ENCODE results near the gene RIT1.

The RIT1 gene

DNA sequence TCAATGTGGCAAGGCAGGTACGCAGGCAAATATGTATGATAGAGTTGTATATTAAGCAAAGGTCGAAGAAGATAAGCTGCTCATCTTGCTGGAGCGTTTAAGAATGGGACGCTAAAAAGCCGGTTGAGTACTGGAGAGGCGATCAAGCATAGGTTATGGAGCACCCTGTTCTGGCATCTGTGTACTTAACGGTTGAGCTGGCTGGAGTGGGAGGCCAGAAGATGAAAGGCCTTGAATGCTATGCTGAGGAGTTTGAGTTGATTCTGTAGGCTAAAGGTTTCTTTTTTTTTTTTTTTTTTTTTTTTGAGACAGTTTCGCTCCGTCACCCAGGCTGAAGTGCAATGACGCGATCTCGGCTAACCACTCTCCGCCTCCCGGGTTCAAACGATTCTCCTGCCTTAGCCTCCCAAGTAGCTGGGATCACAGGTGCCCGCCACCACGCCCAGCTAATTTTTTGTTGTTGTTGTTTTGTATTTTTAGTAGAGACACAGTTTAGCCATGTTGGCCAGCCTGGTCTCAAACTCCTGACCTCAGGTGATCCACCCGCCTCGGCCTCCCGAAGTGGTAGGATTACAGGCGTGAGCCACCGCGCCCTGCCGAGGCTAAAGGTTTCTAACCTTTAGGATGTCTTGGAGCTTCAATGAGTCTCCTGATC lies 23.9 kb upstream of the RIT1 start:
- peaks cover 22% of the 10 kb centered on the region for H3K36me3 Mint-ChIP-seq (ENCODE audit: low read depth)
- no peaks in the 10 kb centered on the region for H3K27me3 Mint-ChIP-seq (ENCODE audit: low read depth)
- H3K4me3 Mint-ChIP-seq, result no peak overlapping the region
- peaks cover 27% of the 10 kb centered on the region for H3K4me1 Mint-ChIP-seq
- H3K27ac Mint-ChIP-seq, result no peak overlapping the region
- TF ChIP-seq, protein P1, sequence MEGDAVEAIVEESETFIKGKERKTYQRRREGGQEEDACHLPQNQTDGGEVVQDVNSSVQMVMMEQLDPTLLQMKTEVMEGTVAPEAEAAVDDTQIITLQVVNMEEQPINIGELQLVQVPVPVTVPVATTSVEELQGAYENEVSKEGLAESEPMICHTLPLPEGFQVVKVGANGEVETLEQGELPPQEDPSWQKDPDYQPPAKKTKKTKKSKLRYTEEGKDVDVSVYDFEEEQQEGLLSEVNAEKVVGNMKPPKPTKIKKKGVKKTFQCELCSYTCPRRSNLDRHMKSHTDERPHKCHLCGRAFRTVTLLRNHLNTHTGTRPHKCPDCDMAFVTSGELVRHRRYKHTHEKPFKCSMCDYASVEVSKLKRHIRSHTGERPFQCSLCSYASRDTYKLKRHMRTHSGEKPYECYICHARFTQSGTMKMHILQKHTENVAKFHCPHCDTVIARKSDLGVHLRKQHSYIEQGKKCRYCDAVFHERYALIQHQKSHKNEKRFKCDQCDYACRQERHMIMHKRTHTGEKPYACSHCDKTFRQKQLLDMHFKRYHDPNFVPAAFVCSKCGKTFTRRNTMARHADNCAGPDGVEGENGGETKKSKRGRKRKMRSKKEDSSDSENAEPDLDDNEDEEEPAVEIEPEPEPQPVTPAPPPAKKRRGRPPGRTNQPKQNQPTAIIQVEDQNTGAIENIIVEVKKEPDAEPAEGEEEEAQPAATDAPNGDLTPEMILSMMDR (IDR thresholded peaks at IDR 0.05; ENCODE audit: unreplicated experiment in 3 of 3), result no peak
- no peaks in the 10 kb centered on the region for H3K9me3 Mint-ChIP-seq

DNA sequence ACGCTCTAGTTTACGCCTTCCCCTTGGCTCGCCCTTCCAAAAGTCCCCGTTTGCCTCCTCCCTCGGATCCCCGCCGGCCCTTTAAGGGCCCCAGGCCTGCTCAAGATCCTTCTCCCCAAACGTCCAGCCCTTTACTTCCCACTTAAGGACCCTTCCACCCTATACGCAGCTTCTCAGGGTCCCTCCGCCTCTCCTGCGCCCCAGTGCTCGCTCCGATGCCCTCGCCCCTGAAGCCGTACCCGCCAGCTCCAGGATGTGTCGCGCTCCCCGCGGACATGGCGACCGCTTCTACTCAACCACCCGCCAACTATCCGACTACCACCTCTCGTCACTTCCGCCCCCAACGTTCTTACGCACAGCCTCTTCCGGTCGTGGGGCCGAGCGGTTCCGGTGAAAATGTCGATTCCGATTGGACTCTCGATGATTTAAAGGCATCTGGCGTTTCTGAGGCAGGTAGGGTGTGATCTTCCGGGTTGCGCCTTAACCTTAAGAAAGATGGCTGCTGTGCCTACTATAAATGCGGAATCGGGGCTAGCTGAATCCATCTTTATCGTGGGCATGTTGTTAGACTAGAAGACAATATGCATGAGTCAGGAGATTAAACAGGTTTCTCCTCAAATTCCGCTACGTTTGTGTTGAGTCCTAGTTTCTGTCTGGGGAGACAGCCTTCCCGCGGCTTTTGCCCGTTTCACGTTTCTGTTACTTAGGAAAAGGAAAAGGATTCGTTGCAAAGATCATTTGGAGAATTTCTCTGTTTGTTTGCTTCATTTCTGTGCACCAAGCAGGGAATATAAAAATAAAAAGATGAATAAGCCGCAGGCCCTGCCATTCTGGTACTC lies 23.2 kb upstream of the RIT1 start, which contains the start of gene KHDC4:
KHDC4 (minus strand) TSS at position 317 of the 839 bp plus-strand sequence; CDS start at position 277, 40 bp downstream.
- TF ChIP-seq, protein P1 (IDR thresholded peaks at IDR 0.05; ENCODE audit: unreplicated experiment in 3 of 3), result peak in 1 of 3 experiments; percentile 13
- no peak within 1 kb of the TSS for H3K4me3 Mint-ChIP-seq
- H3K27me3 Mint-ChIP-seq (ENCODE audit: low read depth), result no peaks in the 10 kb centered on the region
- peaks cover 27% of the 10 kb centered on the region for H3K36me3 Mint-ChIP-seq (ENCODE audit: low read depth)
- H3K27ac Mint-ChIP-seq, result no peak within 1 kb of the TSS
- H3K4me1 Mint-ChIP-seq, result peaks cover 27% of the 10 kb centered on the region
- no peaks in the 10 kb centered on the region for H3K9me3 Mint-ChIP-seq

DNA sequence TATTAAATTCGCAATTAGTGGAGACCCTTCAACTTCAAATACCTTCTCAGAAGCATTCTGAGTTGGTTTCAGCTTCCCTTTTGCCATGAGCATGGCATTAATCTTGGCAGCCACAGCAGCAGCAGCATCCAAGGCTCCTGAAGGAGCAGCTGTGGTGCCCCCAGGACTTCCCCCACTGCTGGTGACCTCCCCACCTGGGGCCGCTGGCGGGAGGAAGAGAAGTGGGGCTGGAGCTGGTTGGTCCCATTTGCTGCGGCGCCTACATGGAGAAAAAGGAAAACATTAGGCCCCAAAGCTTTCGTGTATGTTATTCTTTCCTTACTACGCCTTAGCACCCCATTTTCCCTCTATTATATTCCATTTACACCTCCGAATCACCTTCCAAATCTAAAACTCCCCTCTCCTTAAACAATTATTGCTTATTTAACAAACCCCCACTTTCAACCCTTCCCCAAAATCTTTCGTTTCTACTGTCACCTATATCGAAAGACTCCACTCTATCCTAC lies 22.5 kb upstream of the RIT1 start:
- Mint-ChIP-seq H3K27ac (no peak overlapping the region), H3K9me3 (no peaks in the 10 kb centered on the region), H3K4me3 (no peak overlapping the region), H3K27me3 (ENCODE audit: low read depth) (no peaks in the 10 kb centered on the region), H3K4me1 (peaks cover 27% of the 10 kb centered on the region), H3K36me3 (ENCODE audit: low read depth) (peaks cover 32% of the 10 kb centered on the region)
- TF ChIP-seq, protein P1 (IDR thresholded peaks at IDR 0.05; ENCODE audit: unreplicated experiment in 3 of 3), result no peak

DNA sequence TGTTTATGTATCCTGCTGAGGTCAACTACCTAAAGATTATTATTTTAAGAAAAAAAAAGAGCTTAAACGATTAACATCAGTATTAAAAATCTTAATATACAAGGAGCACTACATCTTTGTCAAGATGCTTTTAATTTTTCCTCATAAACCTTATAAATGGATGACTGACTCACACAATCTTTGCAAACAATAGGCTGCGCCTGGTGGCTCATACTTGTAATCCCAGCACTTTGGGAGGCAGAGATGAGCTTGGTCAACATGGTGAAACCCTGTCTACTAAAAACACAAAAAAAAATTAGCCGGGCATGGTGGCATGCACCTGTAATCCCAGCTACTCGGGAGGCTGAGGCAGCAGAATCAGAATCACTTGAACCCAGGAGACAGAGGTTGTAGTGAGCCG lies 21.3 kb upstream of the RIT1 start:
- no peaks in the 10 kb centered on the region for H3K27me3 Mint-ChIP-seq (ENCODE audit: low read depth)
- H3K4me3 Mint-ChIP-seq, result peak overlapping the region; percentile 62 to 74 (median 71)
- no peak overlapping the region for H3K27ac Mint-ChIP-seq
- H3K9me3 Mint-ChIP-seq, result no peaks in the 10 kb centered on the region
- TF ChIP-seq, protein P1 (IDR thresholded peaks at IDR 0.05; ENCODE audit: unreplicated experiment in 3 of 3), result no peak
- peaks cover 41% of the 10 kb centered on the region for H3K36me3 Mint-ChIP-seq (ENCODE audit: low read depth)
- H3K4me1 Mint-ChIP-seq, result peaks cover 21% of the 10 kb centered on the region

DNA sequence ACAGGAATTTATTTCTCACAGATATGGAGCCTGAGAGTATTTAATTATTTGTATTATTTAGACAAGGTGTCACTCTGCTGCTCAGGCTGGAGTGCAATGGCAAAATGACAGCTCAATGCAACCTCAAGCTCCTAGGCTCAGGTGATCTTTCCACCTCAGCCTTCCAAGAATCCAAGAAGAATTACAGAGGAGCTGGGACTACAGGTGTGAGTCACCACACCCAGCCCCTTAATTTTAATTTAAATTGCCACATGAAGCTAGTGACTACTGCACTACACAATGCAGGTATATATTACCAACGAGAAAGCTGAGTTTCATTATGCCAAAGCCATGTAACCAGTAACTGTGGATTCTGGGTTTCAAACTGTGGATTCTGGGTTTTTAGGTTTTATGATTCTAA lies 20.9 kb upstream of the RIT1 start:
- Mint-ChIP-seq H3K4me1 (peaks cover 21% of the 10 kb centered on the region), H3K4me3 (peak overlapping the region; percentile 62 to 73 (median 71)), H3K27me3 (ENCODE audit: low read depth) (no peaks in the 10 kb centered on the region), H3K27ac (no peak overlapping the region), H3K36me3 (ENCODE audit: low read depth) (peaks cover 44% of the 10 kb centered on the region), H3K9me3 (no peaks in the 10 kb centered on the region)
- TF ChIP-seq, protein P1 (IDR thresholded peaks at IDR 0.05; ENCODE audit: unreplicated experiment in 3 of 3), result no peak

Data from nephron (organoid).